ENCODE measurements around the gene NPBWR2.

Gene NPBWR2

DNA sequence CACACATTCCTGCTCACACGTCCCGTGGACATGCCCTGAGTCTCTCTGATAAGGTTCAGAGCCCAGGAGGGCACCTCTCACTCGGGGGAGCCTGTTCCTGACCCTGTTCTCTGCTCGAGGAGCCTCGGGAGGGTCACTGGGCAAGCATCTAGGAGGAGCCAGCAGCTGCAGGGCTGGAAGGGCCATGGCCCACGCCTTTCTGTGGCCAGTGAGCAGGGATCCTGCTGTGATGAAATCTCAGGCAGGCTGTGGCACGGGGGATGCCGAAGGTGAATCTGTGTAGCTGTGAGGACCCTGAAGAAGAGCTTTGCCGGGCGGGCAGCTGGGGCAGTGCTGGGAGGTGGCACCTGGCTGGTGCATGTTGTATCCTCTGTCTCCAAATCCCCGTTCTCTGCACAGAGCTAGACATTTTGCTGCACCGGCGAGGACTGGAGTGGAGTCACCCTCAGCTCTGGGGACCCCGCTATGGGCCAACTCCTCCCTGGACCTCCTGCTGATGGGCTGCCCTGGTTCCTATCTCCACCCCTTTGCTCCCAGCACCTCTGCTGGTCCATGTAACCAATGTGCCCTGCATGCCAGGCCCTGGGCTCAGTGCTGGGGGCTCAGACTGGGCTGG lies 7.1 kb upstream of the NPBWR2 start:
- peaks cover 35% of the 10 kb centered on the region for H3K27me3 ChIP-seq (replicated peaks; ENCODE audit: control insufficient read depth, insufficient read depth, low read length)
- no peak for DNase-seq (ENCODE audit: low read depth)
- H3K9me3 ChIP-seq (ENCODE audit: control insufficient read depth, low read length) = no peaks in the 10 kb centered on the region
- no peak overlapping the region for H3K4me3 ChIP-seq (ENCODE audit: low read length)
- no peaks in the 10 kb centered on the region for H3K36me3 ChIP-seq (ENCODE audit: control insufficient read depth, insufficient read depth, low read length, severe bottlenecking)
- no peak overlapping the region for H3K9ac ChIP-seq (ENCODE audit: low read length)
- no peaks in the 10 kb centered on the region for H3K4me1 ChIP-seq (ENCODE audit: control insufficient read depth, insufficient read depth, low read length)

DNA sequence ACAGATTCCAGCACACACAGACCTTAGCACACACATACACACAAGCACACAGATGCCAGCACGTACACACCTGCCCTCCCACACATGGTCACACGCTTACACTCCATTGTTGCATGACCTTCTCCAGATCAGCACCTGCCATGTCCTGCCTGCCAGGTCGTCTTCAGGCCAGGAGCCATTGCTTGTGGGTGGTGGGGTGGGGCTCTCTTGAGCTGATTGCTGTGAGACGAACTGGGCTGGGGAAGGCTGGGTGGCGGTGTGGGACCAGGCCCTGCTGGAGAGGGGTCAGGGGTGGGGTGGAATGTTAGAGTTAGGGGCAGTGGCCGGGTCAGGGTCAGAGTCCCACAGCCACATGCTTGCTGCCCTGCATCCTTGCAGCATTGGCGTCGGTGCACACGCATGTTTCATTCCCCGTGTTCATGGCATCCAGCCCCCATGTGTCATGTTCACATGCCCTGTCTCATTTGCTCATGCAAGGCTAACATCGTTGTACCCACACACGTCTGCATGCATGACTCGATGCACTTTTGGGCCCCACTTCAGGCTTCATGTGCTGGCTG lies 6.5 kb upstream of the NPBWR2 start:
- H3K36me3 ChIP-seq (ENCODE audit: control insufficient read depth, insufficient read depth, low read length, severe bottlenecking) = no peaks in the 10 kb centered on the region
- peaks cover 36% of the 10 kb centered on the region for H3K27me3 ChIP-seq (replicated peaks; ENCODE audit: control insufficient read depth, insufficient read depth, low read length)
- H3K9me3 ChIP-seq (ENCODE audit: control insufficient read depth, low read length) = no peaks in the 10 kb centered on the region
- no peak for DNase-seq (ENCODE audit: low read depth)
- no peak overlapping the region for H3K9ac ChIP-seq (ENCODE audit: low read length)
- no peaks in the 10 kb centered on the region for H3K4me1 ChIP-seq (ENCODE audit: control insufficient read depth, insufficient read depth, low read length)
- no peak overlapping the region for H3K4me3 ChIP-seq (ENCODE audit: low read length)

DNA sequence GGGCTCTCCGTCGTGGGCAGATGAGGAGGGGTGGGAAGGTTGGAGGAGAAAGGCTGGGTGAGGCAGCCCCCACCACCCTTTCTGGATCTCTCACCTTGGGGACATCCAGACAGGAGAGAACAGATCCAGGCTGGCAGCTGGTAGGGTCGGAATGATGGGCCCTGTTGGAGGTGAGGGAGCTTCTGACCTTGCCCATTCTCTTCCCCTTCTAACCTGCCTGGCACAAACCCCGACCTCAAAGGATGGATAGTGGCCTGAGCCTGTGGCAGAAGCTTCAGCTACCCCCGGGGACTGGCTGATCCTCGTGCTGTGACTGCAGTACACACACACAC lies 6.0 kb upstream of the NPBWR2 start:
- Histone ChIP-seq H3K4me1 (ENCODE audit: control insufficient read depth, insufficient read depth, low read length) (no peaks in the 10 kb centered on the region), H3K36me3 (ENCODE audit: control insufficient read depth, insufficient read depth, low read length, severe bottlenecking) (no peaks in the 10 kb centered on the region), H3K9me3 (ENCODE audit: control insufficient read depth, low read length) (no peaks in the 10 kb centered on the region), H3K9ac (ENCODE audit: low read length) (no peak overlapping the region), H3K4me3 (ENCODE audit: low read length) (no peak overlapping the region), H3K27me3 (replicated peaks; ENCODE audit: control insufficient read depth, insufficient read depth, low read length) (peaks cover 40% of the 10 kb centered on the region)
- no peak for DNase-seq (ENCODE audit: low read depth)

GRCh38 chr20:64112691-64113443 lies 5.5 kb upstream of the NPBWR2 start:
- Histone ChIP-seq H3K36me3 (ENCODE audit: control insufficient read depth, insufficient read depth, low read length, severe bottlenecking) (no peaks in the 10 kb centered on the region), H3K27me3 (replicated peaks; ENCODE audit: control insufficient read depth, insufficient read depth, low read length) (peaks cover 45% of the 10 kb centered on the region), H3K9ac (ENCODE audit: low read length) (no peak overlapping the region), H3K9me3 (ENCODE audit: control insufficient read depth, low read length) (no peaks in the 10 kb centered on the region), H3K4me3 (ENCODE audit: low read length) (no peak overlapping the region), H3K4me1 (ENCODE audit: control insufficient read depth, insufficient read depth, low read length) (no peaks in the 10 kb centered on the region)
- DNase-seq (ENCODE audit: low read depth) = no peak

DNA sequence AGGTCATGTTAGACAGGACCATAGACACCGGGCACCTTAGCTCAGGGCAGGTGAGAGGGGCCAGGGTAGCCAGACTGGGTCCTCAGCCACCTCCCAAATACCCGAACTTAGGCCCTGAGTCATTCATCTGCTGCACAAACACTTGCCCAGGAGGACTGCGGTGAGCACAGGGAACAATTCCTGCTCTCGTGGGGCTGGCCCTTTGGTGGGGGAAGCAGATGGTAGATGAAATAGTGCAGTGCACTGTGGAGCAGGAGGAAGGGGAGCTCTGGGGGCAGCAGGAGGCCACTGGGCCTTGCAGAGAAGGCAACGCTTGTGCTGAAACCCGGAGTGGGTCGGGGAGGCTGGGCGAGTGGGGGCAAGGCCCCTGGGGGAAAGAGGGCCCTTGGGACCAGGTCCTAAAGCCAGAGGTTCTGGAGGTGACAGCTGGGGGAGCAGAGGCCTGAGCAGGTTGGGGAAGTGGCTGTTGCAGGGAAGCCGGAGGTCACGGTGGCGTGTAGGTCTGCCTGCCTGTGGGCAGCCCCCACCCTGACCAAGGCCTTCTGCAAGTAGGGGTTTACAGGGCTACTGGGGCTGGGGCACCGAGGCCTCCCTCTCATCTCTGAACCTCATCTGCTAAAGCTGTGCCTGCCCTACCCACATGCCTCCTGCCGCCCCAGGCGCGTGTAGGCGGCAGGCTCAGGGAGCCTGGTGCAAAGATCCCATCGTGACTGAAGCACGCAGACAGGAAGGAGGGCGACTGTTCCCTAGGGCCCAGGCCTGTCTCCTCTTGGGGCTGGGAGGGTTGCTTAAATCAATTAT lies 4.7 kb upstream of the NPBWR2 start:
- DNase-seq (ENCODE audit: low read depth) = no peak

GRCh38 chr20:64110411-64111068 lies 3.2 kb upstream of the NPBWR2 start:
- H3K9ac ChIP-seq (ENCODE audit: low read length) = no peak overlapping the region
- no peaks in the 10 kb centered on the region for H3K4me1 ChIP-seq (ENCODE audit: control insufficient read depth, insufficient read depth, low read length)
- H3K9me3 ChIP-seq (ENCODE audit: control insufficient read depth, low read length) = no peaks in the 10 kb centered on the region
- peaks cover 50% of the 10 kb centered on the region for H3K27me3 ChIP-seq (replicated peaks; ENCODE audit: control insufficient read depth, insufficient read depth, low read length)
- no peak for DNase-seq (ENCODE audit: low read depth)
- H3K4me3 ChIP-seq (ENCODE audit: low read length) = no peak overlapping the region
- no peaks in the 10 kb centered on the region for H3K36me3 ChIP-seq (ENCODE audit: control insufficient read depth, insufficient read depth, low read length, severe bottlenecking)

More for the DNA sequence above, 4.7 kb upstream of the NPBWR2 start:
- Histone ChIP-seq H3K4me1 (ENCODE audit: control insufficient read depth, insufficient read depth, low read length) (no peaks in the 10 kb centered on the region), H3K4me3 (ENCODE audit: low read length) (no peak overlapping the region), H3K9me3 (ENCODE audit: control insufficient read depth, low read length) (no peaks in the 10 kb centered on the region), H3K9ac (ENCODE audit: low read length) (no peak overlapping the region), H3K27me3 (replicated peaks; ENCODE audit: control insufficient read depth, insufficient read depth, low read length) (peaks cover 53% of the 10 kb centered on the region), H3K36me3 (ENCODE audit: control insufficient read depth, insufficient read depth, low read length, severe bottlenecking) (no peaks in the 10 kb centered on the region)

DNA sequence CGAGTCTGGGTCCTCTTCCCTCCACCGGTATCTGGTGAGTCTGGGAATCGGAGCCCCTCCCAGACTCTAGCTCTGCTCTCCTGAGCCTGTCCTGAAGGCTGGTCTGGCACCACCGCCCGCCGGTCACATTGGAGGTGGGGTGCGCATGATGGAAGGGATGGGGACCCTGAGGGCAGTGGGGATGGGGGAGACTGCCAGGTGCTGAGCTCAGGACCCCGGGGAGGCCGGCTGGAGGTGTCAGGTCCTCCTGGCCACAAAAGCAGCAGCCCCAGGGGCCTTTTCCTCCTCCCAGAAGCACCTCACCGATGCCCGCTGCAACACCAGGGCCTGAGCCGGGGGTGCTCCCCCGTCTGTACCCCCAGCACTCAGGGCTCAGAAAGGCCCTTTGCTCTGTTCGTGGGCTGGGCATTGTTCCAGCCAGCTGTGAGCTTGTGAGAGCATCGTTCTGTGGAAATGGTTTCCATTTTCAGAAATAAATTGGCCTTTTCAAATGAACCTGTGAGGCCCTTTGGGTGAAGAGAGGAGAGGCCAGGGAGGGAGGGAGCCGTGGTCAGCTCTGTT lies 2.5 kb upstream of the NPBWR2 start:
- Histone ChIP-seq H3K36me3 (ENCODE audit: control insufficient read depth, insufficient read depth, low read length, severe bottlenecking) (no peaks in the 10 kb centered on the region), H3K9me3 (ENCODE audit: control insufficient read depth, low read length) (no peaks in the 10 kb centered on the region), H3K9ac (ENCODE audit: low read length) (no peak overlapping the region), H3K27me3 (replicated peaks; ENCODE audit: control insufficient read depth, insufficient read depth, low read length) (peaks cover 46% of the 10 kb centered on the region), H3K4me3 (ENCODE audit: low read length) (no peak overlapping the region), H3K4me1 (ENCODE audit: control insufficient read depth, insufficient read depth, low read length) (no peaks in the 10 kb centered on the region)
- no peak for DNase-seq (ENCODE audit: low read depth)

GRCh38 chr20:64108731-64109681 lies 1.6 kb upstream of the NPBWR2 start:
- no peak overlapping the region for H3K4me3 ChIP-seq (ENCODE audit: low read length)
- H3K9me3 ChIP-seq (ENCODE audit: control insufficient read depth, low read length) = no peaks in the 10 kb centered on the region
- H3K27me3 ChIP-seq (replicated peaks; ENCODE audit: control insufficient read depth, insufficient read depth, low read length) = peaks cover 43% of the 10 kb centered on the region
- no peak for DNase-seq (ENCODE audit: low read depth)
- H3K9ac ChIP-seq (ENCODE audit: low read length) = no peak overlapping the region
- H3K36me3 ChIP-seq (ENCODE audit: control insufficient read depth, insufficient read depth, low read length, severe bottlenecking) = no peaks in the 10 kb centered on the region
- H3K4me1 ChIP-seq (ENCODE audit: control insufficient read depth, insufficient read depth, low read length) = no peaks in the 10 kb centered on the region

GRCh38 chr20:64107736-64108457 lies 532 bp upstream of the NPBWR2 start:
- H3K36me3 ChIP-seq (ENCODE audit: control insufficient read depth, insufficient read depth, low read length, severe bottlenecking) = no peaks in the 10 kb centered on the region
- H3K4me1 ChIP-seq (ENCODE audit: control insufficient read depth, insufficient read depth, low read length) = no peaks in the 10 kb centered on the region
- no peaks in the 10 kb centered on the region for H3K9me3 ChIP-seq (ENCODE audit: control insufficient read depth, low read length)
- no peak overlapping the region for H3K4me3 ChIP-seq (ENCODE audit: low read length)
- DNase-seq (ENCODE audit: low read depth) = no peak
- no peak overlapping the region for H3K9ac ChIP-seq (ENCODE audit: low read length)
- H3K27me3 ChIP-seq (replicated peaks; ENCODE audit: control insufficient read depth, insufficient read depth, low read length) = peaks cover 53% of the 10 kb centered on the region

All from adipocyte (in vitro differentiated cells).